GM03348 (cell line): Measurements from ENCODE around the gene CASP8.

Experiments
- DNase-seq: peaks from one replicate; pipeline ENCODE4 v3.0.0; 2012; ENCODE audit warnings: low spot score

Gene CASP8

GRCh38 chr2:201260302-201260800, at the start of gene CASP8:
Gene CASP8 (plus strand): TSS chr2:201260536. CDS start chr2:201266487, 5,951 bp downstream.
- DNase-seq = peak; percentile 40

GRCh38 chr2:201215963-201216362, 44.4 kb upstream of the CASP8 start:
- DNase-seq = no peak

- DNase-seq = no peak
Observed at GRCh38 chr2:201216918-201217317, 43.4 kb upstream of the CASP8 start.

GRCh38 chr2:201218780-201219179, 41.6 kb upstream of the CASP8 start:
- DNase-seq = no peak

- no peak for DNase-seq
Observed at GRCh38 chr2:201219328-201220096, 40.8 kb upstream of the CASP8 start.

GRCh38 chr2:201220102-201220570, 40.2 kb upstream of the CASP8 start:
- no peak for DNase-seq

GRCh38 chr2:201223089-201224073, 37.0 kb upstream of the CASP8 start:
- DNase-seq = no peak

GRCh38 chr2:201228271-201228911, 31.9 kb upstream of the CASP8 start:
- DNase-seq = peak; percentile 27

- no peak for DNase-seq
Observed at GRCh38 chr2:201228912-201229290, 31.4 kb upstream of the CASP8 start.

GRCh38 chr2:201231781-201232466, 28.4 kb upstream of the CASP8 start:
- DNase-seq = peak; percentile 90

GRCh38 chr2:201232467-201232815, 27.9 kb upstream of the CASP8 start:
- no peak for DNase-seq

- DNase-seq = no peak
Observed at GRCh38 chr2:201233192-201233811, 27.0 kb upstream of the CASP8 start.

- DNase-seq = no peak
Observed at GRCh38 chr2:201233812-201234662, 26.3 kb upstream of the CASP8 start.

GRCh38 chr2:201234663-201235135, 25.6 kb upstream of the CASP8 start:
- DNase-seq = peak; percentile 24

- DNase-seq = peak; percentile 83
Observed at GRCh38 chr2:201235860-201236811, 24.2 kb upstream of the CASP8 start.

GRCh38 chr2:201237486-201238123, 22.7 kb upstream of the CASP8 start:
- DNase-seq = peak; percentile 54

- peak; percentile 77 for DNase-seq
Observed at GRCh38 chr2:201239167-201239935, 21.0 kb upstream of the CASP8 start.
